ENCODE measurements around the gene TYMP.

The TYMP gene

GRCh38 chr22:50504369-50505211, 25.2 kb downstream of the TYMP start:
- H3K27me3 ChIP-seq (replicated peaks; ENCODE audit: control insufficient read depth, insufficient read depth, low read length): no peaks in the 10 kb centered on the region
- peaks cover 20% of the 10 kb centered on the region for H3K36me3 ChIP-seq (ENCODE audit: control insufficient read depth, insufficient read depth, low read length)
- no peak for TF ChIP-seq CTCF (IDR thresholded peaks at IDR 0.05; ENCODE audit: insufficient read depth, low read length, poor library complexity, severe bottlenecking)
- H3K4me3 ChIP-seq (replicated peaks; ENCODE audit: low read depth, low read length): no peak overlapping the region
- DNase-seq (ENCODE audit: extremely low read depth, insufficient read length): no peak

GRCh38 chr22:50503475-50504145, 26.2 kb downstream of the TYMP start:
- TF ChIP-seq CTCF (IDR thresholded peaks at IDR 0.05; ENCODE audit: insufficient read depth, low read length, poor library complexity, severe bottlenecking): peak; percentile 17

GRCh38 chr22:50502628-50503474, 27.0 kb downstream of the TYMP start:
- Histone ChIP-seq H3K4me3 (replicated peaks; ENCODE audit: low read depth, low read length) (no peak overlapping the region), H3K27me3 (replicated peaks; ENCODE audit: control insufficient read depth, insufficient read depth, low read length) (no peaks in the 10 kb centered on the region), H3K36me3 (ENCODE audit: control insufficient read depth, insufficient read depth, low read length) (peaks cover 20% of the 10 kb centered on the region)
- no peak for DNase-seq (ENCODE audit: extremely low read depth, insufficient read length)
- no peak for TF ChIP-seq CTCF (IDR thresholded peaks at IDR 0.05; ENCODE audit: insufficient read depth, low read length, poor library complexity, severe bottlenecking)

More at GRCh38 chr22:50503475-50504145, 26.2 kb downstream of the TYMP start:
- Histone ChIP-seq H3K4me3 (replicated peaks; ENCODE audit: low read depth, low read length) (no peak overlapping the region), H3K27me3 (replicated peaks; ENCODE audit: control insufficient read depth, insufficient read depth, low read length) (no peaks in the 10 kb centered on the region), H3K36me3 (ENCODE audit: control insufficient read depth, insufficient read depth, low read length) (peaks cover 20% of the 10 kb centered on the region)
- DNase-seq (ENCODE audit: extremely low read depth, insufficient read length): no peak

GRCh38 chr22:50502096-50502495, 27.7 kb downstream of the TYMP start:
- DNase-seq (ENCODE audit: extremely low read depth, insufficient read length): no peak
- H3K27me3 ChIP-seq (replicated peaks; ENCODE audit: control insufficient read depth, insufficient read depth, low read length): no peaks in the 10 kb centered on the region
- peaks cover 20% of the 10 kb centered on the region for H3K36me3 ChIP-seq (ENCODE audit: control insufficient read depth, insufficient read depth, low read length)
- TF ChIP-seq CTCF (IDR thresholded peaks at IDR 0.05; ENCODE audit: insufficient read depth, low read length, poor library complexity, severe bottlenecking): no peak
- H3K4me3 ChIP-seq (replicated peaks; ENCODE audit: low read depth, low read length): no peak overlapping the region

- Histone ChIP-seq H3K4me3 (replicated peaks; ENCODE audit: low read depth, low read length) (no peak overlapping the region), H3K36me3 (ENCODE audit: control insufficient read depth, insufficient read depth, low read length) (peaks cover 18% of the 10 kb centered on the region), H3K27me3 (replicated peaks; ENCODE audit: control insufficient read depth, insufficient read depth, low read length) (no peaks in the 10 kb centered on the region)
- TF ChIP-seq CTCF (IDR thresholded peaks at IDR 0.05; ENCODE audit: insufficient read depth, low read length, poor library complexity, severe bottlenecking): no peak
- DNase-seq (ENCODE audit: extremely low read depth, insufficient read length): no peak
Observed at GRCh38 chr22:50500452-50500851, 29.4 kb downstream of the TYMP start.

Data from GM06990 (cell line).